Measurements from ENCODE around the gene TMC4.

Gene TMC4

DNA sequence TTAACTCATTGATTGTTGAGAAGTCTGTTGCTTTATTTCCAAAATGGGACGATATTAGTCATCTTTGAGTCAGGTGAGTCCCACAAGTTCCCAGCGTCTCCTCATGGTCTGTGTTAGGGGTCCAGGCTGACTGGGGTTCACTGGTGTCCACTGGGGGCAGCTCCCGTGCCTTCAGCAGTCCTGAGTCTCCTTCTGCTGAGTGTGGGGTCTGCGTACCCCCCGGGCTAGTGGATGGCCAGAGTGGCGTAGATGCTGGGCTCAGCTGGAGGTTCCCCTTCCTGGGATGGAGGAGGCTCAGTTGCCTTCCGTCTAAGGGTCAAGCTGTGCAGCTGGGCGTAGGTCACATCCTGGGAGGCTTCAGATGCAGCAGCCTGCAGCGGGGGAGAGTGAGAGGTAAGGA is 43.9 kb upstream of the TMC4 start:
- TF ChIP-seq CEBPB (IDR thresholded peaks at IDR 0.05) (no peak), ZBTB7A (IDR thresholded peaks at IDR 0.05; ENCODE audit: low read depth) (no peak), NFIC (IDR thresholded peaks at IDR 0.05) (no peak), TAF1 (IDR thresholded peaks at IDR 0.05; ENCODE audit: low read depth) (no peak), TCF12 (IDR thresholded peaks at IDR 0.05; ENCODE audit: low read depth) (no peak), TEAD4 (IDR thresholded peaks at IDR 0.05) (no peak)
- TF ChIP-seq, protein P1, sequence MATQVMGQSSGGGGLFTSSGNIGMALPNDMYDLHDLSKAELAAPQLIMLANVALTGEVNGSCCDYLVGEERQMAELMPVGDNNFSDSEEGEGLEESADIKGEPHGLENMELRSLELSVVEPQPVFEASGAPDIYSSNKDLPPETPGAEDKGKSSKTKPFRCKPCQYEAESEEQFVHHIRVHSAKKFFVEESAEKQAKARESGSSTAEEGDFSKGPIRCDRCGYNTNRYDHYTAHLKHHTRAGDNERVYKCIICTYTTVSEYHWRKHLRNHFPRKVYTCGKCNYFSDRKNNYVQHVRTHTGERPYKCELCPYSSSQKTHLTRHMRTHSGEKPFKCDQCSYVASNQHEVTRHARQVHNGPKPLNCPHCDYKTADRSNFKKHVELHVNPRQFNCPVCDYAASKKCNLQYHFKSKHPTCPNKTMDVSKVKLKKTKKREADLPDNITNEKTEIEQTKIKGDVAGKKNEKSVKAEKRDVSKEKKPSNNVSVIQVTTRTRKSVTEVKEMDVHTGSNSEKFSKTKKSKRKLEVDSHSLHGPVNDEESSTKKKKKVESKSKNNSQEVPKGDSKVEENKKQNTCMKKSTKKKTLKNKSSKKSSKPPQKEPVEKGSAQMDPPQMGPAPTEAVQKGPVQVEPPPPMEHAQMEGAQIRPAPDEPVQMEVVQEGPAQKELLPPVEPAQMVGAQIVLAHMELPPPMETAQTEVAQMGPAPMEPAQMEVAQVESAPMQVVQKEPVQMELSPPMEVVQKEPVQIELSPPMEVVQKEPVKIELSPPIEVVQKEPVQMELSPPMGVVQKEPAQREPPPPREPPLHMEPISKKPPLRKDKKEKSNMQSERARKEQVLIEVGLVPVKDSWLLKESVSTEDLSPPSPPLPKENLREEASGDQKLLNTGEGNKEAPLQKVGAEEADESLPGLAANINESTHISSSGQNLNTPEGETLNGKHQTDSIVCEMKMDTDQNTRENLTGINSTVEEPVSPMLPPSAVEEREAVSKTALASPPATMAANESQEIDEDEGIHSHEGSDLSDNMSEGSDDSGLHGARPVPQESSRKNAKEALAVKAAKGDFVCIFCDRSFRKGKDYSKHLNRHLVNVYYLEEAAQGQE (IDR thresholded peaks at IDR 0.05; ENCODE audit: low read depth) = no peak
- TF ChIP-seq, protein P2, sequence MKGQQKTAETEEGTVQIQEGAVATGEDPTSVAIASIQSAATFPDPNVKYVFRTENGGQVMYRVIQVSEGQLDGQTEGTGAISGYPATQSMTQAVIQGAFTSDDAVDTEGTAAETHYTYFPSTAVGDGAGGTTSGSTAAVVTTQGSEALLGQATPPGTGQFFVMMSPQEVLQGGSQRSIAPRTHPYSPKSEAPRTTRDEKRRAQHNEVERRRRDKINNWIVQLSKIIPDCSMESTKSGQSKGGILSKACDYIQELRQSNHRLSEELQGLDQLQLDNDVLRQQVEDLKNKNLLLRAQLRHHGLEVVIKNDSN (IDR thresholded peaks at IDR 0.05) = no peak

DNA sequence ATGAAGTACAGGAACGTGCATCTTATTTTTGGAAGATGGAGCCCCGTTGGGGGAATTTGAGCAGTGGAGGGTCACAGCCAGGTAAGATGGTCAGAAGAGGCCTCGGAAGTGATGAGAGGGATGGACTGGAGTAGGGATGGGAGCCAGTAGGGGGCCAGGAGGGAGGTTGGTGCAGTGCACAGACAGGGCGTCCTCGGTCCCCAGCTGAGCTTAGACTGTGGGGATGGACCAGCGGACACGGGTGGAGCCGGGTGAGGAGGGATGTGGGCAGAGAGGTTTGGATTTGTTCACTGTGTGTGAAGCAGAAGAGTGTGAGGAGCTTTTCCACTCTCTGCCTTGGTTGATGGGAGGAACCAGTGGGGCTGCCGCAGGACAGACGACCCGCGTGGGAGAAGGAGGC is 38.3 kb upstream of the TMC4 start:
- TF ChIP-seq TAF1 (IDR thresholded peaks at IDR 0.05; ENCODE audit: low read depth) = no peak
- no peak for TF ChIP-seq FOXM1 (IDR thresholded peaks at IDR 0.05; ENCODE audit: borderline replicate concordance, low read depth)
- TF ChIP-seq, protein P3, sequence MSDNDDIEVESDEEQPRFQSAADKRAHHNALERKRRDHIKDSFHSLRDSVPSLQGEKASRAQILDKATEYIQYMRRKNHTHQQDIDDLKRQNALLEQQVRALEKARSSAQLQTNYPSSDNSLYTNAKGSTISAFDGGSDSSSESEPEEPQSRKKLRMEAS (IDR thresholded peaks at IDR 0.05) = no peak
- TF ChIP-seq, protein P1 (IDR thresholded peaks at IDR 0.05; ENCODE audit: low read depth) = no peak
- no peak for TF ChIP-seq CEBPB (IDR thresholded peaks at IDR 0.05)
- no peak for TF ChIP-seq TEAD4 (IDR thresholded peaks at IDR 0.05)
- TF ChIP-seq ZBTB7A (IDR thresholded peaks at IDR 0.05; ENCODE audit: low read depth) = no peak
- TF ChIP-seq NFIC (IDR thresholded peaks at IDR 0.05) = no peak
- no peak for TF ChIP-seq EGR1 (IDR thresholded peaks at IDR 0.05)
- no peak for TF ChIP-seq EP300 (IDR thresholded peaks at IDR 0.05; ENCODE audit: borderline replicate concordance)
- TF ChIP-seq, protein P2 (IDR thresholded peaks at IDR 0.05) = no peak
- no peak for TF ChIP-seq TCF12 (IDR thresholded peaks at IDR 0.05; ENCODE audit: low read depth)

DNA sequence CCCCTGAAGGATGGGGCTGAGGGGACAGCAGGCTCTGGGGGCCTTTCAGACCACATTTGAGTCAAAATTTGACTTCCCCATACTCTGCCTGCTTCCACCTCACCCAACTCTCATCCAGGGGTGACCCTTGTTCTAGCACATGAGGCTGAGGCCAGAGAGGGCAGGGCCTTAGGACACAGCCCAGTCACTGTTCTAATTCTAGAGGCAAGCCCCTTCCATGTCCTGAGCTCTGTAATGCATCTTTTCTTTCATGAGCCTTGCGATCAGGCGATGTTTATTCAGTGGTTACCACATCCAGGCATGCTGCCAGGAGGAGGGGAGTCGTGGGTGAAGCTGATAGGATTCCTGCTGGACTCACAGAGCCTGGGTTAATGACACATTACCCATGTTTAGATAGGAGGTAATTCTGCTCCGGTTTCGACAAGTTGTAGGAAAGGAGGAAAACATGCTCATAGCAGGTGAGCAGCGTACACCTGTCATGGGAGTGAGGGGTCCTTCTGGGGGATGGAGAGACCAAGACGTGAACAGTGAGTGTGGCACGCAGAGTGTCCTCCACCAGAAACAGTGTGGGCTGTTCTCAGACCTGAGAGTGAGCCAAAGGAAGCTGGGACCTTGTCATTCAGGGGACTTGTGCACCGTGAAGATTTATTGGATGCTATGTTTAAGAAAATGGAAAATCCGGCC is 37.0 kb upstream of the TMC4 start:
- TF ChIP-seq CEBPB (IDR thresholded peaks at IDR 0.05) = 0 out of 2 replicates have a peak, but pooled peaks have one; percentile 26
- no peak; the same call in 1 of the 2 replicates for TF ChIP-seq NFIC (IDR thresholded peaks at IDR 0.05)

DNA sequence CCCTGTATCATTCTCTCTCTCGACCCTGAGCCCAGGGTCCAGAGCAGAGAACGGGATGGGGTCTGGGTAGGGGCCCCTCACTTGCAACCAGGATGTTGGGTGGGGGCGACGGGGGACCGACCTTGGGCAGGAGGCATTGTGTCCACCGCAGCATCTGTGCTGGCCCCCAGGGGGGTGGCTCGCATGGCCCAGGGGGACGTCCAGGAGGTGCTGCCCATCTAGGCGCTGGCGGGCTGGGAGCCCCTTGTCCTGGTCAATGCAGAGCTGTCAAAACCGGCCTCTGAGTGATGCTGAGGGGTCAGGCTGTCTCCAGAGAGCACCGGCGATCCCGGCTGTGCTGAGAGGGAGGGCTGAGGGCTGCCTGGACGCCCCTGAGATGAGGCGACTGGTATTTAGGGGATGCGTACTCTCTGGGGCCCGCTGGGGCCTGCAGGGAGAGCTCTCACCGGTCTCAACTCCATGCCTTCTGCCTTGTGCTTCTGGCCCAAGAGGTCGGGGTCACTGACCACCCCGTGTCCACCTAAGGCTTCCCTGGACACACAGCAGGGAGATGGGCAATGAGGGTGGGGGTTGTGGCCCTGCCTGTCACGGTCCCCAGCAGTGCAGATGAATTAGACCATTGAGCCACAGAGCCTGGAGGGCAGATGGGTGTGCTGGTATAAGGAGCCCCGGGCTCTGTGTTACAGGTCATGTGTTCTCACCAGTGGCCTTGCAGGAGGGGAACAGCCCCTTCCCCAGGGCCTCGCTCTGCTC is 36.3 kb upstream of the TMC4 start:
- TF ChIP-seq YY1 (IDR thresholded peaks at IDR 0.05; ENCODE audit: low read depth) (no peak), ZBTB7A (IDR thresholded peaks at IDR 0.05; ENCODE audit: low read depth) (peak; percentile 21; the same call in 1 of the 2 replicates)

DNA sequence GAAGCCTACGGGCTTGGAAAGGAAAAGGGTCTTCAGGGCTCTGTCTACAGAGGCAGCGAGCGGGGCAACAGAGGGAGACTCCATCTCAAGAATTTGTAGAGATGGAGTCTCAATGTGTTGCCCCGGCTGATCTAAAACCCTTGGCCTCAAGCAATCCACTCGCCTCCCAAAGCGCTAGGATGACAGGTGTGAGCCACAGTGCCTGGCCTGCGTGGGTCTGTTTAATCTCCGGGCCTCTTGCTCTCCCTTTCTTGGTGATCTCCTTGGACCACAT is 35.8 kb upstream of the TMC4 start:
- TF ChIP-seq EP300 (IDR thresholded peaks at IDR 0.05; ENCODE audit: borderline replicate concordance) (no peak), YY1 (IDR thresholded peaks at IDR 0.05; ENCODE audit: low read depth) (no peak)
- TF ChIP-seq, protein P2 (IDR thresholded peaks at IDR 0.05) = no peak

DNA sequence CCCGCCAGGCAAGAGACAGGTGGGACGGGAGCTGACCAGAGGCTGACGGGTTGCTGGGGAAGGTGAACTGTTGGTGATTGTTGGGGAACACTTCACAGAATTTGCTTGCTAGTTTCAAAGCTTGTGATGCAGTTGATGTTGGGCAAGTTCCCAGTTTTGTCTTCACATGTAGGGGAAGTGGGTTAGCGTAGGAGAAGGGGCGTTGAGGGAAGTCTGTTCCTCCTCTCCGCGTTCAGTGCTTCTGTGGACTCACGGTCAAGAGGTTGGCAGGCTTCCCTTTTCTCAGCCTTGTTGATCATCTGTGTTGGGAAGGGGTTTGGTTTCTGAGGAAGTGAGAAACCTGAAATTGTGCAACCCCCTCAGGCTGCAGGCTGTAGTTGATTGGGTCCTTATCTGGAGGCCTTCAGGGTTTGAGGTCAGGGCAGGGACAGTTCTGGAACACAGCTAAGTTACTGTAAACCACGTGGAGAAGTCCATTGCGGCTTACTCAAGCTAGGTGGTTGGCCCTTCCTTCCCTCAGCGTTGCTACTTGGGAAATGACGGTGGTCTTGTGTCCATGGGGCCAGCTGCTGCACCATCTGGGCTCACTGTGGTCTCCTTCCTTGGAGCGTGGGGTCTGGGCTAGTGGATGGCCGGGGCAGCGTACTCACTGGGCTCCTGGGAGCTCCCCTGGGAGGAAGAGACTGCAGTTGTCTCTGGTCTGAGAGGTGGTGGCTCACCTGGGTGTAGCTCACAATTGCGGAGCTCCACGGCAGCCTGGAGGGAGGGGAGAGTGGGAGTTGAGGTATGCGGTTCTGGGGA is 35.2 kb upstream of the TMC4 start:
- no peak for TF ChIP-seq TCF12 (IDR thresholded peaks at IDR 0.05; ENCODE audit: low read depth)
- TF ChIP-seq CEBPB (IDR thresholded peaks at IDR 0.05) = no peak
- TF ChIP-seq, protein P1 (IDR thresholded peaks at IDR 0.05; ENCODE audit: low read depth) = no peak
- TF ChIP-seq RAD21 (IDR thresholded peaks at IDR 0.05; ENCODE audit: low read depth) = no peak
- TF ChIP-seq ZBTB7A (IDR thresholded peaks at IDR 0.05; ENCODE audit: low read depth) = no peak
- TF ChIP-seq, protein P3 (IDR thresholded peaks at IDR 0.05) = no peak
- TF ChIP-seq FOXM1 (IDR thresholded peaks at IDR 0.05; ENCODE audit: borderline replicate concordance, low read depth) = no peak
- TF ChIP-seq TAF1 (IDR thresholded peaks at IDR 0.05; ENCODE audit: low read depth) = no peak
- no peak for TF ChIP-seq CREB1 (IDR thresholded peaks at IDR 0.05; ENCODE audit: low read depth)

Measured in Ishikawa (cell line).